Kidney (tissue), 14 donors: ENCODE measurements around the gene ITGA8. TPM values are rescaled to one million over a fixed set of nuclear protein-coding genes. Genes with fewer than 3 reads are reported as not detected.

Source experiments
- DNase-seq, 5 donors: peaks; one replicate each; pipeline ENCODE4 v3.0.0-alpha.2; 2013 to 2020
- FAIRE-seq: peaks from 2 replicates; lab custom pipeline; 2012; peaks lifted over from hg19 to GRCh38; lab: Jason Lieb, UNC
- H3K27ac ChIP-seq, 2 donors: one replicate each; pipeline ENCODE4 v1.7.0; 2013; ENCODE audit warnings: low read depth in 2 of 2, low read length in 2 of 2, inconsistent platforms in 1 of 2
- H3K27me3 ChIP-seq: one replicate; pipeline ENCODE4 v1.7.1; 2013; ENCODE audit warnings: low read length, inconsistent platforms; ENCODE audit not compliant: control insufficient read depth, insufficient read depth
- H3K36me3 ChIP-seq, 3 donors: one replicate each; pipeline versions ENCODE4 v1.7.0 to v1.7.1; 2013; ENCODE audit warnings: low read length in 3 of 3, control low read depth in 1 of 3, inconsistent platforms in 1 of 3; ENCODE audit not compliant: insufficient read depth in 3 of 3, control insufficient read depth in 2 of 3
- H3K4me1 ChIP-seq, 3 donors: one replicate each; pipeline versions ENCODE4 v1.7.0 to v1.7.1; 2013; ENCODE audit warnings: low read length in 3 of 3, inconsistent platforms in 1 of 3, low read depth in 1 of 3; ENCODE audit not compliant: control insufficient read depth in 2 of 3, insufficient read depth in 2 of 3
- H3K4me3 ChIP-seq, 3 donors: one replicate each; pipeline versions ENCODE4 v1.7.0 to v1.8.1; 2013; ENCODE audit warnings: low read length in 3 of 3, control low read depth in 1 of 3, inconsistent platforms in 1 of 3
- H3K9ac ChIP-seq, 3 donors: one replicate each; pipeline versions ENCODE4 v1.7.0 to v1.7.1; 2013; ENCODE audit warnings: low read length in 3 of 3, control low read depth in 1 of 3, inconsistent platforms in 1 of 3
- H3K9me3 ChIP-seq, 3 donors: one replicate each; pipeline versions ENCODE4 v1.7.0 to v1.7.1; 2013; ENCODE audit warnings: low read length in 3 of 3, control low read depth in 1 of 3, inconsistent platforms in 1 of 3; ENCODE audit not compliant: control insufficient read depth in 2 of 3, insufficient read depth in 1 of 3
- CTCF ChIP-seq: IDR thresholded peaks from 3 replicates; pipeline ENCODE4 v1.5.1; 2012; ENCODE audit warnings: mild to moderate bottlenecking, moderate library complexity, borderline replicate concordance; ENCODE audit not compliant: insufficient read depth; ENCODE audit errors: extremely low read depth
- intact Hi-C: fragments of 100-400 bp; cut with DNase I; formaldehyde crosslinking; loops from one replicate; pipeline ENCODE4 v1.11.1; 2022
- polyA plus RNA-seq: library from polyadenylated mRNA; stranded (reverse); fragments of 350-450 nt; fragmentation: Illumina TruSeq; extraction: RNeasy Lipid Tissue Mini Kit (QIAGEN cat#74804); gene quantifications from one replicate; pipeline ENCODE4 v1.2.3, GENCODE V29; 2014; ENCODE audit warnings: low read depth, low replicate concordance; ENCODE audit not compliant: insufficient read depth
- total RNA-seq: library from RNA; stranded (reverse); fragmentation: NEBNext Ultra II Directional; extraction: Animal tissue kit (Norgen Biotek cat#: 25700); gene quantifications from one replicate; pipeline ENCODE4 v1.2.1, GENCODE V29; 2021
- donor health status: control.
- donor health status: control.
- donor health status: control.
- donor health status: control.
- donor health status: control.
- donor health status: DM: yes; HTN: yes; CAD: no.
- donor health status: Normal renal cell carcinoma (clear cell type).

The ITGA8 gene
- total and polyA plus RNA-seq, 2 donors from 2014 or later = 10.8 to 22.1 TPM

- FAIRE-seq = no peak
- H3K9me3 ChIP-seq = no peaks in the 10 kb centered on the region
- TF ChIP-seq CTCF = no peak
- H3K27ac ChIP-seq = peak overlapping the region; percentile 43 to 60
- H3K36me3 ChIP-seq = no peaks in the 10 kb centered on the region
- DNase-seq = peak; percentile 71 to 87 (median 79)
- peak overlapping the region; percentile 9 to 71 (median 19) for H3K9ac ChIP-seq
- H3K4me3 ChIP-seq = peak overlapping the region; percentile 70 to 85 (median 75)
- peaks cover 0 to 2% (median 0%) of the 10 kb centered on the region in 3 donors for H3K4me1 ChIP-seq
- intact Hi-C loops = no loop called here
- no peaks in the 10 kb centered on the region for H3K27me3 ChIP-seq
Measured at GRCh38 chr10:15719049-15719898, 448 bp downstream of the ITGA8 start.

GRCh38 chr10:15718694-15719048 lies 1.1 kb downstream of the ITGA8 start:
- Histone ChIP-seq H3K27me3 (no peaks in the 10 kb centered on the region), H3K4me1 (peaks cover 0 to 2% (median 0%) of the 10 kb centered on the region in 3 donors), H3K27ac (peak overlapping the region in 1 of 2 donors; percentile 53), H3K9ac (peak overlapping the region in 2 of 3 donors; percentile 19 to 71), H3K9me3 (no peaks in the 10 kb centered on the region), H3K4me3 (peak overlapping the region; percentile 70 to 85 (median 75)), H3K36me3 (no peaks in the 10 kb centered on the region)
- intact Hi-C loops = no loop called here
- no peak for TF ChIP-seq CTCF
- FAIRE-seq (no peak), DNase-seq (peak in 2 of 5 donors; percentile 49 to 59)

DNA sequence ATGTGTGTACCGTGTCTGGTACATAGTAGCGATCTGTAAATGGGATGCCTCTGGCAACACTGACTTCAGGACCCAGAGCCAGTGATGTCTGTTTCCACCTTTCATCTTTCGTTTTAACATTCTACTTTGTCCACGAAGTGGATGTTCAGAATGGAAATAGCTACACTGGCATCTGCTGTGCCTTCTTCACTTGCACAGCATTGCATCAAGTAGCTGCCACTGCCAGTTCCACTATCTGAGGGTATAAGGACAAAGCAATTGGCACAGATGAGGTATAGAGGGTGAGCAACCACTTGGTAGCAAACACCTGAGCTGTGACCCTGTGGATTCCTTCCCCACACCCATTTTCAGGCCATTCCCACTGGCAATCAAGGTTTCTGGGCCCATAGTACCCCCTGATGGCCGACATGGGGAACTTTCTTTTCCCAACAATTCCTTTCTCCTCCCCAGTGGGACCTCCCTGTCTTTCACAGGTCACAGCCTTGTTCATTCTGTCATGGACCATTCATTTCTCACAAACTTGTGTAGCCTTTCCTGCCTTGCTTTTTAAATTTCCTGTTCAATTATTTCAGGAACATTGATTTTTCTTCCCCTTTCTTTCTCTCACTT lies 4.0 kb downstream of the ITGA8 start:
- intact Hi-C loops = no loop called here
- H3K27ac ChIP-seq = no peak overlapping the region
- TF ChIP-seq CTCF = peak; percentile 27
- no peak overlapping the region for H3K9ac ChIP-seq
- no peak overlapping the region for H3K4me3 ChIP-seq
- H3K36me3 ChIP-seq = no peaks in the 10 kb centered on the region
- peaks cover 0 to 2% (median 0%) of the 10 kb centered on the region in 3 donors for H3K4me1 ChIP-seq
- H3K9me3 ChIP-seq = no peaks in the 10 kb centered on the region
- H3K27me3 ChIP-seq = no peaks in the 10 kb centered on the region
- DNase-seq (peak in 4 of 5 donors; percentile 52 to 68 (median 58)), FAIRE-seq (no peak)
